ENCODE data around the gene NELL2. TPM values are rescaled to one million over a fixed set of nuclear protein-coding genes. Genes with fewer than 3 reads are reported as not detected.
"Not testable (repeated sequence)": the region's sequence is repeated elsewhere in the genome, so short reads cannot be mapped to it uniquely, and the experiment has no call there.

Gene NELL2
- total RNA-seq, 1 donor from 2014 or later = 1,331 TPM

- no peak for DNase-seq
Observed at GRCh38 chr12:44778863-44779262, 97.3 kb downstream of the NELL2 start.

GRCh38 chr12:44777044-44777443 is 99.1 kb downstream of the NELL2 start:
- no peak for DNase-seq

GRCh38 chr12:44775901-44776300 is 100.2 kb downstream of the NELL2 start:
- no peak for DNase-seq

- no peak for DNase-seq
Observed at GRCh38 chr12:44774815-44775411, 101.2 kb downstream of the NELL2 start.

- no peak for DNase-seq
Observed at GRCh38 chr12:44771485-44772021, 104.6 kb downstream of the NELL2 start.

- DNase-seq = no peak
Observed at GRCh38 chr12:44765796-44766195, 110.3 kb downstream of the NELL2 start.

- DNase-seq = no peak
Observed at GRCh38 chr12:44763021-44763420, 113.1 kb downstream of the NELL2 start.

GRCh38 chr12:44759289-44759688 is 116.8 kb downstream of the NELL2 start:
- no peak for DNase-seq

- no peak for DNase-seq
Observed at GRCh38 chr12:44750468-44750867, 125.6 kb downstream of the NELL2 start.

GRCh38 chr12:44749566-44749965 is 126.5 kb downstream of the NELL2 start:
- no peak for DNase-seq

- no peak for DNase-seq
Observed at GRCh38 chr12:44748950-44749468, 127.1 kb downstream of the NELL2 start.

GRCh38 chr12:44741292-44741980 is 134.7 kb downstream of the NELL2 start:
- DNase-seq = not testable (repeated sequence)

GRCh38 chr12:44738051-44738450 is 138.1 kb downstream of the NELL2 start:
- DNase-seq = no peak

GRCh38 chr12:44728566-44728965 is 147.5 kb downstream of the NELL2 start:
- no peak for DNase-seq

GRCh38 chr12:44720265-44720664 is 155.8 kb downstream of the NELL2 start:
- no peak for DNase-seq

GRCh38 chr12:44717612-44718011 is 158.5 kb downstream of the NELL2 start:
- no peak for DNase-seq

GRCh38 chr12:44716711-44717110 is 159.4 kb downstream of the NELL2 start:
- no peak for DNase-seq

- DNase-seq = no peak
Observed at GRCh38 chr12:44711736-44712135, 164.4 kb downstream of the NELL2 start.

GRCh38 chr12:44709166-44709565 is 166.9 kb downstream of the NELL2 start:
- no peak for DNase-seq

GRCh38 chr12:44708218-44708617 is 167.9 kb downstream of the NELL2 start:
- DNase-seq = no peak

GRCh38 chr12:44703182-44703910 is 172.8 kb downstream of the NELL2 start:
- DNase-seq = no peak

- DNase-seq = no peak
Observed at GRCh38 chr12:44697511-44697910, 178.6 kb downstream of the NELL2 start.

- DNase-seq = no peak
Observed at GRCh38 chr12:44696542-44696941, 179.6 kb downstream of the NELL2 start.
